OCI-LY1 (cell line): ENCODE data around the gene ZNF646.

ENCODE experiments used
- H2AFZ ChIP-seq: fragments of 200-600 bp; sonication (generic), shearing (Covaris generic); 2 replicates; pipeline ENCODE4 v1.6.0; 2014; ENCODE audit warnings: antibody characterized with exemption, mild to moderate bottlenecking, low read length
- H3F3A ChIP-seq: fragments of 200-600 bp; sonication (generic), shearing (Covaris generic); 2 replicates; pipeline ENCODE4 v1.6.0; 2014; ENCODE audit warnings: mild to moderate bottlenecking, antibody characterized with exemption, low read length, moderate library complexity; ENCODE audit not compliant: insufficient read depth
- H3K27ac ChIP-seq: fragments of 200-600 bp; sonication (generic); 2 replicates; pipeline ENCODE4 v1.5.1; 2014; ENCODE audit warnings: low read length, mixed run types, mild to moderate bottlenecking, low read depth; ENCODE audit not compliant: poor library complexity, severe bottlenecking
- H3K27me3 ChIP-seq: fragments of 200-600 bp; sonication (generic); 2 replicates; pipeline ENCODE4 v1.6.0; 2014; ENCODE audit warnings: antibody characterized with exemption, mild to moderate bottlenecking, low read length, moderate library complexity; ENCODE audit not compliant: insufficient read depth
- H3K36me3 ChIP-seq: fragments of 200-600 bp; sonication (generic); 2 replicates; pipeline ENCODE4 v1.6.1; 2014; ENCODE audit warnings: mild to moderate bottlenecking, antibody characterized with exemption, low read length, moderate library complexity, mixed read lengths; ENCODE audit not compliant: insufficient read depth
- H3K4me1 ChIP-seq: fragments of 200-600 bp; sonication (generic); 2 replicates; pipeline ENCODE4 v1.5.1; 2014; ENCODE audit warnings: mild to moderate bottlenecking, low read length, moderate library complexity; ENCODE audit not compliant: insufficient read depth, severe bottlenecking
- H3K4me2 ChIP-seq: fragments of 200-600 bp; sonication (generic), shearing (Covaris generic); 2 replicates; pipeline ENCODE4 v1.6.1; 2014; ENCODE audit warnings: low read length
- H3K4me3 ChIP-seq: fragments of 200-600 bp; sonication (generic); 2 replicates; pipeline ENCODE4 v1.5.1; 2014; ENCODE audit warnings: low read length, low read depth, mild to moderate bottlenecking, mixed read lengths; ENCODE audit not compliant: poor library complexity, severe bottlenecking
- H3K79me2 ChIP-seq: fragments of 200-600 bp; shearing (Covaris generic); 2 replicates; pipeline ENCODE4 v1.6.1; 2016; ENCODE audit warnings: mixed run types, low read length, mixed read lengths; ENCODE audit not compliant: insufficient read depth
- H3K9ac ChIP-seq: fragments of 200-600 bp; sonication (generic), shearing (Covaris generic); 2 replicates; pipeline ENCODE4 v1.6.1; 2014; ENCODE audit warnings: mild to moderate bottlenecking, low read length, mixed read lengths
- H3K9me2 ChIP-seq: fragments of 200-600 bp; sonication (generic), shearing (Covaris generic); 2 replicates; pipeline ENCODE4 v1.6.1; 2014; ENCODE audit warnings: low read depth, mild to moderate bottlenecking, low read length, mixed read lengths
- H3K9me3 ChIP-seq: fragments of 200-600 bp; shearing (Covaris generic); 2 replicates; pipeline ENCODE4 v1.6.1; 2014; ENCODE audit warnings: low read length, mixed read lengths
- H4K20me1 ChIP-seq: fragments of 200-600 bp; sonication (generic), shearing (Covaris generic); 2 replicates; pipeline ENCODE4 v1.6.0; 2016; ENCODE audit warnings: mild to moderate bottlenecking, low read length; ENCODE audit not compliant: insufficient read depth
- EZH2 ChIP-seq: fragments of 200-600 bp; sonication (generic), shearing (Covaris generic); IDR thresholded peaks from 2 replicates; pipeline ENCODE4 v1.8.0; 2017; ENCODE audit warnings: borderline replicate concordance, mixed run types, mild to moderate bottlenecking, antibody characterized with exemption, low read length, moderate library complexity, mixed read lengths
- TF ChIP-seq, protein P1 (sequence below): fragments of 200-600 bp; sonication (generic), shearing (Covaris generic); IDR thresholded peaks from 2 replicates; pipeline ENCODE4 v1.5.1; 2017; ENCODE audit warnings: mild to moderate bottlenecking, antibody characterized with exemption, low read length, moderate library complexity, mixed read lengths

ZNF646 gene

DNA sequence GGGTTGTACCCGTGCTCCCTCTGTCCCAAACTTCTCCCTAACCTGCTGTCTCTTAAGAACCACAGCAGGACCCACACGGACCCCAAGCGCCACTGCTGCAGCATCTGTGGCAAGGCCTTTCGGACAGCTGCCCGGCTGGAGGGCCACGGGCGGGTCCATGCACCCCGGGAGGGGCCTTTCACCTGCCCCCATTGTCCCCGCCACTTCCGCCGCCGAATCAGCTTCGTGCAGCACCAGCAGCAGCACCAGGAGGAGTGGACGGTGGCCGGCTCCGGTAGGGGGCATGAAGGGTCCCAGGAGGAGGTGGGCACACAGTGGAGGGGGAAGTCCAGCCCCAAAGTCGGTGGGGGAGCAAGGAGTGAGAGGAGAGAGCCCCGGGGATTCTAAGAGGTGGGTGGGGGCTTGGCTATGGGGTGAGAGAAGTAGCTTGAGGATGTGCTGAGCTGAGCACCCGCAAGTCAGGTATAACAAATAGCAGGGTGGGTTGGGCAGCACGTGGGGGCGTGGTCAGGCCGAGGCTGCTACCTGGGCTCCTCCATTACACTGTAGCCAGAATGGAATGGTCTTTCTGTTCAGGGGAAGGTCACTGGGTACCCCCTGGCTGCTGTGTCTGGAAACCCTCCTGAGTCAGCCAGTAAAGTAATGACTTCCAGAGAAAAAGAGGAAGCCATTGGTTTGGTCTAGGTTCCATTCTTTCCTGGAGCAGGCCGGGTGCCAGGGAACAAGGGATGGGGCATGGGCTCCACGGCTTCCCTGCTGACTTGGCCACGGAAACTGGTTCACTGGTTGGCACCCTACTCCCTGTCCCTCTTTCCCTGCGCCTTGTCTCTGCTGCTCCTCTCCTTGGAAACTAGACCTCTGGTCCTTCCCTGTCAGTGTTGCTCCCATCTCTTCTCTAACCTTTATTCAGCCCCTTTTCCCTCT, 7.5 kb downstream of the ZNF646 start:
- no peaks in the 10 kb centered on the region for H3F3A ChIP-seq
- H4K20me1 ChIP-seq, result no peaks in the 10 kb centered on the region
- no peaks in the 10 kb centered on the region for H3K79me2 ChIP-seq
- H3K4me2 ChIP-seq, result no peak overlapping the region
- no peaks in the 10 kb centered on the region for H3K4me1 ChIP-seq
- no peaks in the 10 kb centered on the region for H3K9me3 ChIP-seq
- no peaks in the 10 kb centered on the region for H3K27me3 ChIP-seq
- TF ChIP-seq, protein P1, sequence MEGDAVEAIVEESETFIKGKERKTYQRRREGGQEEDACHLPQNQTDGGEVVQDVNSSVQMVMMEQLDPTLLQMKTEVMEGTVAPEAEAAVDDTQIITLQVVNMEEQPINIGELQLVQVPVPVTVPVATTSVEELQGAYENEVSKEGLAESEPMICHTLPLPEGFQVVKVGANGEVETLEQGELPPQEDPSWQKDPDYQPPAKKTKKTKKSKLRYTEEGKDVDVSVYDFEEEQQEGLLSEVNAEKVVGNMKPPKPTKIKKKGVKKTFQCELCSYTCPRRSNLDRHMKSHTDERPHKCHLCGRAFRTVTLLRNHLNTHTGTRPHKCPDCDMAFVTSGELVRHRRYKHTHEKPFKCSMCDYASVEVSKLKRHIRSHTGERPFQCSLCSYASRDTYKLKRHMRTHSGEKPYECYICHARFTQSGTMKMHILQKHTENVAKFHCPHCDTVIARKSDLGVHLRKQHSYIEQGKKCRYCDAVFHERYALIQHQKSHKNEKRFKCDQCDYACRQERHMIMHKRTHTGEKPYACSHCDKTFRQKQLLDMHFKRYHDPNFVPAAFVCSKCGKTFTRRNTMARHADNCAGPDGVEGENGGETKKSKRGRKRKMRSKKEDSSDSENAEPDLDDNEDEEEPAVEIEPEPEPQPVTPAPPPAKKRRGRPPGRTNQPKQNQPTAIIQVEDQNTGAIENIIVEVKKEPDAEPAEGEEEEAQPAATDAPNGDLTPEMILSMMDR, result no peak
- no peak for TF ChIP-seq EZH2
- H3K9me2 ChIP-seq, result no peaks in the 10 kb centered on the region
- peaks cover 61% of the 10 kb centered on the region for H3K36me3 ChIP-seq
- no peak overlapping the region for H2AFZ ChIP-seq
- no peak overlapping the region for H3K9ac ChIP-seq
- no peak overlapping the region for H3K27ac ChIP-seq
- H3K4me3 ChIP-seq, result no peak overlapping the region

DNA sequence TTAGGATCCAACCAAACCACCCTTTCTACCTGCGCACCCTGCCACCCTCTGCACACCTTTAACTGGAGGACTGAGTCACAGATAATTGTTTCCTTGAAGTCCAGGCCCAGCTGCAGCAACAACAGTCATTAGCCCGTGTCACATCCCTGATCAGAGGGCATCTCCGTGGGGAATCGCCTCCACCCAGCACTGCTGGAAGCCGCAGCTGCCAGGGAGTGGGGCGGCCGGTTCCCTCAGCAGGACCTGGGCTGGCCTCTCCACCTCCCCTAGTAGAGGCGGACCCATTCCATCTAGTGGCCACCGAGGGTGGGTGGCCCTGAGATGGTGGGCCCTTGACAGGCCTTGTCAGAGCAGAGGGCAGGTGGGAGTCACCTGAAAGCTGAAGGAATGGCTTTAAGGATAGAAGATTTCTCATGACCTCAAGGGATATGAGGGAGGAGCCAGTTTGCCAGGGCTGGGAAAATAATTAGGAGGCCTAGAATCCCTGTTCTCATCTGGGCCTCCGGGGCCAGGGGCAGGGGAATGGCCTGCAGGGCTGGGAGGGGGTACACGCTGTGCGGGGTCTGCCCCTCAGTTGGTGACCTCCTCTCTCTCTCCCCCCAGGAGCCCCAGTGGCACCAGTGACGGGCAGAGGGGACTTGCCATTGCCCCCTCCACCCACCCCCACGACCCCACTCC, 8.3 kb downstream of the ZNF646 start:
- Histone ChIP-seq H3K9ac (no peak overlapping the region), H3K27ac (no peak overlapping the region), H3K79me2 (no peaks in the 10 kb centered on the region), H3K9me3 (no peaks in the 10 kb centered on the region), H3K9me2 (no peaks in the 10 kb centered on the region), H2AFZ (no peak overlapping the region), H3K4me3 (no peak overlapping the region), H3K27me3 (no peaks in the 10 kb centered on the region), H4K20me1 (no peaks in the 10 kb centered on the region), H3K4me1 (no peaks in the 10 kb centered on the region), H3K36me3 (peaks cover 56% of the 10 kb centered on the region), H3F3A (no peaks in the 10 kb centered on the region), H3K4me2 (no peak overlapping the region)
- TF ChIP-seq EZH2, result no peak
- TF ChIP-seq, protein P1, result no peak

DNA sequence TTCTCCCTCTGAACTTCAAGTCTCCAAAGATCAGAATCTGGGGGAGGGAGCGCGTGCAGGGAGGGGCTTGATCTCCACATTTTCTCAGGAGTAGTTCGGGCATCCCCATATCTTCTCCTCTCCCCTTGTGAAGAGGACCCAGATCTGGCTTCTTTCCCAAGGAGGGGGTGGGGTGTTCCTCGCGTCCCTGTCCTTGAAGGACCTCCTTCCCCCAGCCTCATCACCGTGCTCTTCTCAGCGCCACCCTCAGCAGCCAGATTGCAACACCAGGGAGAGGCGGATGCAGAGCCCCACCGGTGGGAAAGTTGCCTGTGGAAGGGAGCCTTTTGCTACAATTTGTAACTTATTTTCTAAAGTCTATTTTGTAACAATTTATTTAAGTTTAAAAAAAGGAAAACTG, 8.9 kb downstream of the ZNF646 start:
- H3F3A ChIP-seq, result no peaks in the 10 kb centered on the region
- H4K20me1 ChIP-seq, result no peaks in the 10 kb centered on the region
- H3K9me2 ChIP-seq, result no peaks in the 10 kb centered on the region
- peaks cover 52% of the 10 kb centered on the region for H3K36me3 ChIP-seq
- no peaks in the 10 kb centered on the region for H3K27me3 ChIP-seq
- H3K9ac ChIP-seq, result no peak overlapping the region
- H3K4me2 ChIP-seq, result no peak overlapping the region
- TF ChIP-seq EZH2, result no peak
- TF ChIP-seq, protein P1, result no peak
- H3K79me2 ChIP-seq, result no peaks in the 10 kb centered on the region
- H2AFZ ChIP-seq, result no peak overlapping the region
- no peak overlapping the region for H3K4me3 ChIP-seq
- no peaks in the 10 kb centered on the region for H3K4me1 ChIP-seq
- H3K9me3 ChIP-seq, result no peaks in the 10 kb centered on the region
- H3K27ac ChIP-seq, result no peak overlapping the region
